SH-SY5Y (cell line): ENCODE results near the gene KCNQ4.

Experiments used
- GATA2 ChIP-seq: IDR thresholded peaks from 2 replicates; pipeline ENCODE4 v1.6.1; 2011; ENCODE audit warnings: mild to moderate bottlenecking, low read depth, low read length
- GATA3 ChIP-seq: IDR thresholded peaks from 2 replicates; pipeline ENCODE4 v1.6.1; 2011; ENCODE audit warnings: low read depth, mild to moderate bottlenecking, low read length, moderate library complexity

Gene KCNQ4

GRCh38 chr1:40837601-40838000 is 54.0 kb downstream of the KCNQ4 start:
- TF ChIP-seq GATA3 (no peak), GATA2 (no peak)

- TF ChIP-seq GATA2, result no peak
These were observed 54.7 kb downstream of the KCNQ4 start for GRCh38 chr1:40838045-40838979.

- no peak for TF ChIP-seq GATA3
- TF ChIP-seq GATA2, result no peak
These were observed 55.7 kb downstream of the KCNQ4 start for GRCh38 chr1:40838980-40839942.

GRCh38 chr1:40839943-40840335 is 56.4 kb downstream of the KCNQ4 start:
- no peak for TF ChIP-seq GATA2
- no peak for TF ChIP-seq GATA3

GRCh38 chr1:40840526-40841323 is 57.1 kb downstream of the KCNQ4 start:
- TF ChIP-seq GATA3 (no peak), GATA2 (no peak)

GRCh38 chr1:40841602-40842001 is 58.0 kb downstream of the KCNQ4 start:
- no peak for TF ChIP-seq GATA2
- TF ChIP-seq GATA3, result no peak

- TF ChIP-seq GATA2 (no peak), GATA3 (no peak)
These were observed 58.6 kb downstream of the KCNQ4 start for GRCh38 chr1:40842207-40842606.

- TF ChIP-seq GATA2 (no peak), GATA3 (no peak)
These were observed 59.1 kb downstream of the KCNQ4 start for GRCh38 chr1:40842691-40843090.

GRCh38 chr1:40844079-40844478 is 60.5 kb downstream of the KCNQ4 start:
- TF ChIP-seq GATA3 (no peak), GATA2 (no peak)

- TF ChIP-seq GATA2, result no peak
- no peak for TF ChIP-seq GATA3
These were observed 61.6 kb downstream of the KCNQ4 start for GRCh38 chr1:40844887-40845878.

GRCh38 chr1:40845895-40846294 is 62.3 kb downstream of the KCNQ4 start:
- TF ChIP-seq GATA3, result no peak

GRCh38 chr1:40847023-40847745 is 63.6 kb downstream of the KCNQ4 start:
- TF ChIP-seq GATA2, result no peak
- no peak for TF ChIP-seq GATA3

GRCh38 chr1:40848530-40849189 is 65.1 kb downstream of the KCNQ4 start:
- TF ChIP-seq GATA2 (no peak), GATA3 (no peak)
